NCI-H1417 (cell line): ENCODE results near the gene ADPRHL1.
A peak's percentile ranks its signal among the peaks of the same experiment; 100 is the strongest.
"Not testable (repeated sequence)": the region's sequence is repeated elsewhere in the genome, so short reads cannot be mapped to it uniquely, and the experiment has no call there.

ENCODE experiments used
- DNase-seq, 3 experiments: peaks; one replicate each; lab custom pipeline; 2025; lab: John Stamatoyannopoulos, UW

The ADPRHL1 gene

GRCh38 chr13:113455384-113455783 lies 2.1 kb upstream of the ADPRHL1 start:
- DNase-seq: no peak

- no peak for DNase-seq
These were observed 1.6 kb upstream of the ADPRHL1 start for GRCh38 chr13:113454936-113455335.

- DNase-seq: peak in 1 of 3 experiments; percentile 22
These were observed 822 bp downstream of the ADPRHL1 start for GRCh38 chr13:113452466-113452865.

GRCh38 chr13:113451951-113452421 lies 1.3 kb downstream of the ADPRHL1 start:
- no peak for DNase-seq

GRCh38 chr13:113450861-113451620 lies 2.2 kb downstream of the ADPRHL1 start:
- DNase-seq: peak in 2 of 3 experiments; percentile 18 to 46

GRCh38 chr13:113450348-113450744 lies 2.9 kb downstream of the ADPRHL1 start:
- not testable (repeated sequence) for DNase-seq

GRCh38 chr13:113449693-113450347 lies 3.5 kb downstream of the ADPRHL1 start:
- DNase-seq: no peak

GRCh38 chr13:113448885-113449692 lies 4.2 kb downstream of the ADPRHL1 start:
- peak; percentile 90 to 98 (median 96) for DNase-seq

GRCh38 chr13:113448545-113448884 lies 4.8 kb downstream of the ADPRHL1 start:
- no peak for DNase-seq

- DNase-seq: no peak
These were observed 5.7 kb downstream of the ADPRHL1 start for GRCh38 chr13:113447596-113447995.

GRCh38 chr13:113446488-113446854 lies 6.8 kb downstream of the ADPRHL1 start:
- DNase-seq: no peak

GRCh38 chr13:113445791-113446487 lies 7.3 kb downstream of the ADPRHL1 start:
- DNase-seq: peak in 2 of 3 experiments; percentile 40 to 74

- DNase-seq: no peak
These were observed 9.3 kb downstream of the ADPRHL1 start for GRCh38 chr13:113443991-113444390.

- no peak for DNase-seq
These were observed 10.3 kb downstream of the ADPRHL1 start for GRCh38 chr13:113442985-113443362.

GRCh38 chr13:113442354-113442984 lies 10.8 kb downstream of the ADPRHL1 start:
- DNase-seq: no peak

GRCh38 chr13:113441661-113442060 lies 11.6 kb downstream of the ADPRHL1 start:
- DNase-seq: no peak

GRCh38 chr13:113437408-113438010 lies 15.8 kb downstream of the ADPRHL1 start:
- no peak for DNase-seq

- not testable (repeated sequence) for DNase-seq
These were observed 16.4 kb downstream of the ADPRHL1 start for GRCh38 chr13:113436866-113437265.

- DNase-seq: not testable (repeated sequence)
These were observed 17.4 kb downstream of the ADPRHL1 start for GRCh38 chr13:113435907-113436306.

- no peak for DNase-seq
These were observed 19.8 kb downstream of the ADPRHL1 start for GRCh38 chr13:113433391-113433916.
